C4-2B (cell line): ENCODE results near the gene ADAP1.

Experiments used
- CTCF ChIP-seq: fragments of 450-650 bp; conservative IDR thresholded peaks from 2 replicates; pipeline ENCODE4 v1.5.1; 2017; ENCODE audit warnings: mild to moderate bottlenecking
- ZFX ChIP-seq: fragments of 450-650 bp; IDR thresholded peaks from 2 replicates; pipeline ENCODE4 v1.6.1; 2017

- TF ChIP-seq CTCF (no peak), ZFX (no peak)
Observed at GRCh38 chr7:896346-897075, 58.0 kb downstream of the ADAP1 start.
